ENCODE measurements around the gene MYD88. TPM values are rescaled to one million over a fixed set of nuclear protein-coding genes. Genes with fewer than 3 reads are reported as not detected.
A peak's percentile ranks its signal among the peaks of the same experiment; 100 is the strongest.

MYD88 gene
- total RNA-seq, 6 donors from 2014 or later: 38.1 to 116 (median 83.3) TPM

GRCh38 chr3:38111696-38112377 is 26.6 kb upstream of the MYD88 start:
- no peak overlapping the region for H3K27ac ChIP-seq
- H3K4me3 ChIP-seq: no peak overlapping the region
- WGBS, 2 donors: 82 to 84% methylated on average over 9 to 16 of the region's 16 CpGs
- H3K27me3 ChIP-seq: no peaks in the 10 kb centered on the region
- no peak for ATAC-seq (ENCODE audit: low FRiP score in 2 of 2)
- no peaks in the 10 kb centered on the region for H3K36me3 ChIP-seq
- H3K9me3 ChIP-seq: no peaks in the 10 kb centered on the region
- peaks cover 0 to 6% (median 0%) of the 10 kb centered on the region in 4 donors for H3K4me1 ChIP-seq
- DNase-seq: peak in 1 of 2 donors; percentile 49
- no peak for TF ChIP-seq POLR2AphosphoS5 (IDR thresholded peaks at IDR 0.05)
- TF ChIP-seq POLR2A (IDR thresholded peaks at IDR 0.05): no peak
- TF ChIP-seq, protein P1, sequence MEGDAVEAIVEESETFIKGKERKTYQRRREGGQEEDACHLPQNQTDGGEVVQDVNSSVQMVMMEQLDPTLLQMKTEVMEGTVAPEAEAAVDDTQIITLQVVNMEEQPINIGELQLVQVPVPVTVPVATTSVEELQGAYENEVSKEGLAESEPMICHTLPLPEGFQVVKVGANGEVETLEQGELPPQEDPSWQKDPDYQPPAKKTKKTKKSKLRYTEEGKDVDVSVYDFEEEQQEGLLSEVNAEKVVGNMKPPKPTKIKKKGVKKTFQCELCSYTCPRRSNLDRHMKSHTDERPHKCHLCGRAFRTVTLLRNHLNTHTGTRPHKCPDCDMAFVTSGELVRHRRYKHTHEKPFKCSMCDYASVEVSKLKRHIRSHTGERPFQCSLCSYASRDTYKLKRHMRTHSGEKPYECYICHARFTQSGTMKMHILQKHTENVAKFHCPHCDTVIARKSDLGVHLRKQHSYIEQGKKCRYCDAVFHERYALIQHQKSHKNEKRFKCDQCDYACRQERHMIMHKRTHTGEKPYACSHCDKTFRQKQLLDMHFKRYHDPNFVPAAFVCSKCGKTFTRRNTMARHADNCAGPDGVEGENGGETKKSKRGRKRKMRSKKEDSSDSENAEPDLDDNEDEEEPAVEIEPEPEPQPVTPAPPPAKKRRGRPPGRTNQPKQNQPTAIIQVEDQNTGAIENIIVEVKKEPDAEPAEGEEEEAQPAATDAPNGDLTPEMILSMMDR (IDR thresholded peaks at IDR 0.05): no peak
- no peak for TF ChIP-seq EP300 (IDR thresholded peaks at IDR 0.05)

DNA sequence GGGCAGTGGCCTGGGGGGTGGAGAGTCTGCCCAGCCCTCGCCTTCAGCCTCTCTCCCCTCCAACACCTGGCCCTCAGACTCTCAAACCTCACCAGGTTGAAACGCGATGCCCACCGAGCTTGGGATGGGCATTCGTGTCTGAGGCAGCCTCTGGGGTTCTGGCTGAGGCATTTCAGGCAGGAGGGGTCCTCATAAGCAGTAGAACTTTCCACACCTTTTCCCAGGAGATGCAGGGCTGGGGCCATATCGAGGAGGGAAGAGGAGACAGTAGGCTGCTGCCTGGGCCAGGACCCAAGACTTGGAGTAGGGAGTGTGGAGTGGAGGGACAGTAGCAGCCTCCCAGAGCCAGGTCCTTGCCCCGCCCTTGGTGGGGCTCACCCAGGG is 26.1 kb upstream of the MYD88 start:
- H3K36me3 ChIP-seq: no peaks in the 10 kb centered on the region
- no peaks in the 10 kb centered on the region for H3K9me3 ChIP-seq
- ATAC-seq (ENCODE audit: low FRiP score in 2 of 2) (no peak), DNase-seq (no peak)
- H3K27ac ChIP-seq: no peak overlapping the region
- TF ChIP-seq POLR2AphosphoS5 (IDR thresholded peaks at IDR 0.05): no peak
- TF ChIP-seq EP300 (IDR thresholded peaks at IDR 0.05): no peak
- TF ChIP-seq, protein P1 (IDR thresholded peaks at IDR 0.05): no peak
- TF ChIP-seq POLR2A (IDR thresholded peaks at IDR 0.05): no peak
- H3K4me3 ChIP-seq: no peak overlapping the region
- 96% methylated on average over 7 of the region's 7 CpGs for WGBS, 2 donors
- no peaks in the 10 kb centered on the region for H3K27me3 ChIP-seq
- H3K4me1 ChIP-seq: peaks cover 0 to 6% (median 0%) of the 10 kb centered on the region in 4 donors

- no peak overlapping the region for H3K27ac ChIP-seq
- no peaks in the 10 kb centered on the region for H3K4me1 ChIP-seq
- DNase-seq: peak in 1 of 2 donors; percentile 46
- no peak for ATAC-seq (ENCODE audit: low FRiP score in 2 of 2)
- 85 to 89% methylated on average over 5 to 10 of the region's 13 CpGs for WGBS, 2 donors
- no peak for TF ChIP-seq POLR2A (IDR thresholded peaks at IDR 0.05)
- TF ChIP-seq, protein P1 (IDR thresholded peaks at IDR 0.05): no peak
- no peak overlapping the region for H3K4me3 ChIP-seq
- H3K36me3 ChIP-seq: peaks cover 0 to 7% (median 0%) of the 10 kb centered on the region in 4 donors
- H3K9me3 ChIP-seq: no peaks in the 10 kb centered on the region
- H3K27me3 ChIP-seq: no peaks in the 10 kb centered on the region
These were observed 24.2 kb upstream of the MYD88 start for GRCh38 chr3:38114052-38114874.

- Histone ChIP-seq H3K36me3 (peaks cover 0 to 9% (median 2%) of the 10 kb centered on the region in 4 donors), H3K27me3 (no peaks in the 10 kb centered on the region), H3K9me3 (no peaks in the 10 kb centered on the region), H3K4me3 (no peak overlapping the region), H3K4me1 (no peaks in the 10 kb centered on the region), H3K27ac (no peak overlapping the region)
- ATAC-seq (ENCODE audit: low FRiP score in 2 of 2): no peak
- no peak for DNase-seq
- WGBS, 2 donors: 81 to 84% methylated on average over 11 to 13 of the region's 13 CpGs
- TF ChIP-seq, protein P1 (IDR thresholded peaks at IDR 0.05): no peak
- TF ChIP-seq EP300 (IDR thresholded peaks at IDR 0.05) (no peak), POLR2AphosphoS5 (IDR thresholded peaks at IDR 0.05) (no peak), POLR2A (IDR thresholded peaks at IDR 0.05) (no peak)
These were observed 23.4 kb upstream of the MYD88 start for GRCh38 chr3:38114875-38115644.
